Thyroid gland (tissue), 4 donors: ENCODE measurements around the gene KATNAL2.
"Not testable (repeated sequence)": the region's sequence is repeated elsewhere in the genome, so short reads cannot be mapped to it uniquely, and the experiment has no call there.

Source experiments
- CTCF ChIP-seq, 6 experiments: fragments of 200-600 bp in 3 of 6; fragments of 450-650 bp in 3 of 6; sonication (generic) in 3 of 6; IDR thresholded peaks; one replicate each; pipeline ENCODE4 v1.5.1; 2016 to 2019; ENCODE audit warnings: antibody characterized with exemption in 6 of 6, mild to moderate bottlenecking in 2 of 6, inconsistent platforms in 1 of 6, moderate library complexity in 1 of 6
- POLR2A ChIP-seq, 2 donors: fragments of 450-650 bp; IDR thresholded peaks; one replicate each; pipeline ENCODE4 v1.6.1; 2017; ENCODE audit warnings: antibody characterized with exemption in 2 of 2, mild to moderate bottlenecking in 2 of 2, moderate library complexity in 1 of 2

- TF ChIP-seq CTCF, POLR2A (IDR thresholded peaks at IDR 0.05): not testable (repeated sequence)
These were observed 47.3 kb downstream of the KATNAL2 start for GRCh38 chr18:46964579-46965293.
